IMR-90 (cell line): Measurements from ENCODE around the gene CCDC88C. TPM values are rescaled to one million over a fixed set of nuclear protein-coding genes. Genes with fewer than 3 reads are reported as not detected.

Source experiments
- ATAC-seq: fragments of 200-7000 bp; cut with Tn5 transposase; 2 replicates; pipeline ENCODE4 v1.9.1; 2020; ENCODE audit warnings: low read depth, mild to moderate bottlenecking, moderate library complexity
- BruUV-seq: library from RNA; stranded (reverse); fragments of 400-500 nt; replicated peaks from 2 replicates; lab custom pipeline; 2021; lab: Mats Ljungman, UMichigan
- CTCF ChIA-PET: fragments of 300-600 bp; formaldehyde crosslinking; extraction: SDS; loops from one replicate; lab custom pipeline; 2021; ENCODE audit warnings: antibody characterized with exemption; lab: Yijun Ruan, JAX
- POLR2A ChIA-PET: fragments of 300-600 bp; sonication (Branson Sonifier 250); formaldehyde crosslinking; loops from one replicate; lab custom pipeline; 2022; ENCODE audit warnings: antibody characterized with exemption; ENCODE audit not compliant: unreplicated experiment; lab: Charles Lee
- DNase-seq: peaks from one replicate; pipeline ENCODE4 v3.0.0; 2013
- H2AFZ ChIP-seq: replicated peaks from 2 replicates; pipeline ENCODE3; 2013; ENCODE audit warnings: low read length, mild to moderate bottlenecking; ENCODE audit not compliant: poor library complexity
- H2AK5ac ChIP-seq: 2 replicates; pipeline ENCODE4 v1.6.1; 2013; ENCODE audit warnings: low read depth, low read length, inconsistent platforms
- H2AK9ac ChIP-seq: replicated peaks from 2 replicates; pipeline ENCODE3; 2013; ENCODE audit warnings: mild to moderate bottlenecking, low read depth, low read length, moderate library complexity; ENCODE audit not compliant: poor library complexity
- H2BK120ac ChIP-seq: 2 replicates; pipeline ENCODE4 v1.6.1; 2013; ENCODE audit warnings: low read depth, low read length, inconsistent platforms
- H2BK15ac ChIP-seq: 3 replicates; pipeline ENCODE4 v1.6.1; 2013; ENCODE audit warnings: low read depth, low read length, inconsistent platforms
- H2BK20ac ChIP-seq: 2 replicates; pipeline ENCODE4 v1.6.1; 2013; ENCODE audit warnings: low read depth, mild to moderate bottlenecking, inconsistent platforms, low read length, moderate library complexity
- H2BK5ac ChIP-seq: 2 replicates; pipeline ENCODE4 v1.6.1; 2013; ENCODE audit warnings: mild to moderate bottlenecking, low read depth, low read length, inconsistent platforms; ENCODE audit not compliant: poor library complexity, severe bottlenecking
- H3K14ac ChIP-seq: replicated peaks from 2 replicates; pipeline ENCODE4 v1.6.1; 2013; ENCODE audit warnings: low read depth, low read length, inconsistent platforms
- H3K18ac ChIP-seq: 2 replicates; pipeline ENCODE4 v1.6.1; 2013; ENCODE audit warnings: low read depth, low read length, control low read depth
- H3K23ac ChIP-seq: 2 replicates; pipeline ENCODE4 v1.6.1; 2013; ENCODE audit warnings: low read depth, low read length, inconsistent platforms
- H3K27ac ChIP-seq: 2 replicates; pipeline ENCODE4 v1.5.1; 2013; ENCODE audit warnings: mild to moderate bottlenecking, control low read depth, low read length; ENCODE audit not compliant: insufficient read depth
- H3K27me3 ChIP-seq: 2 replicates; pipeline ENCODE4 v1.6.1; 2013; ENCODE audit warnings: low read length; ENCODE audit not compliant: control insufficient read depth, insufficient read depth
- H3K36me3 ChIP-seq: 2 replicates; pipeline ENCODE4 v1.6.1; 2013; ENCODE audit warnings: low read length, mixed read lengths; ENCODE audit not compliant: control insufficient read depth, insufficient read depth
- H3K4ac ChIP-seq: 2 replicates; pipeline ENCODE4 v1.6.1; 2013; ENCODE audit warnings: low read depth, low read length, inconsistent platforms
- H3K4me1 ChIP-seq: 2 replicates; pipeline ENCODE4 v1.6.1; 2013; ENCODE audit warnings: low read length, mixed read lengths; ENCODE audit not compliant: control insufficient read depth, insufficient read depth
- H3K4me2 ChIP-seq: 2 replicates; pipeline ENCODE4 v1.6.1; 2013; ENCODE audit warnings: low read depth, mild to moderate bottlenecking, control low read depth, low read length, moderate library complexity
- H3K4me3 ChIP-seq: 2 replicates; pipeline ENCODE4 v1.5.1; 2013; ENCODE audit warnings: low read depth, mild to moderate bottlenecking, control low read depth, low read length, moderate library complexity; ENCODE audit not compliant: insufficient read depth
- H3K56ac ChIP-seq: 2 replicates; pipeline ENCODE4 v1.6.1; 2013; ENCODE audit warnings: low read length, inconsistent platforms; ENCODE audit not compliant: insufficient read depth; ENCODE audit errors: extremely low read depth
- H3K79me1 ChIP-seq, 2 experiments: 2 replicates each; pipeline ENCODE4 v1.6.1; 2013; ENCODE audit warnings: low read length in 2 of 2, inconsistent platforms in 1 of 2, low read depth in 1 of 2
- H3K9ac ChIP-seq: 2 replicates; pipeline ENCODE4 v1.6.1; 2013; ENCODE audit warnings: low read depth, low read length, control low read depth
- H3K9me1 ChIP-seq: 2 replicates; pipeline ENCODE4 v1.6.1; 2013; ENCODE audit warnings: low read length, inconsistent platforms; ENCODE audit not compliant: insufficient read depth
- H3K9me3 ChIP-seq: 2 replicates; pipeline ENCODE4 v1.6.1; 2013; ENCODE audit warnings: low read length; ENCODE audit not compliant: control insufficient read depth, insufficient read depth
- H4K20me1 ChIP-seq: 2 replicates; pipeline ENCODE4 v1.6.1; 2013; ENCODE audit warnings: low read length, inconsistent platforms; ENCODE audit not compliant: insufficient read depth
- H4K5ac ChIP-seq: 2 replicates; pipeline ENCODE4 v1.6.1; 2013; ENCODE audit warnings: mild to moderate bottlenecking, low read depth, low read length, control low read depth
- H4K8ac ChIP-seq, 2 experiments: 2 replicates each; pipeline ENCODE4 v1.6.1; 2013; ENCODE audit warnings: low read depth in 2 of 2, low read length in 2 of 2, control low read depth in 1 of 2, inconsistent platforms in 1 of 2
- H4K91ac ChIP-seq: 2 replicates; pipeline ENCODE4 v1.6.1; 2013; ENCODE audit warnings: low read depth, low read length, inconsistent platforms; ENCODE audit not compliant: insufficient read depth
- MAFK ChIP-seq: IDR thresholded peaks from 2 replicates; pipeline ENCODE4 v1.6.1; 2012; ENCODE audit warnings: low read depth, low read length, improper control_type of control experiment
- MAZ ChIP-seq: IDR thresholded peaks from 2 replicates; pipeline ENCODE4 v1.6.1; 2012; ENCODE audit warnings: low read depth, mild to moderate bottlenecking, low read length, improper control_type of control experiment, moderate library complexity, borderline replicate concordance
- SMC3 ChIP-seq: fragments of 150-350 bp; IDR thresholded peaks from 2 replicates; pipeline ENCODE4 v1.6.1; 2016; ENCODE audit warnings: low read depth, mild to moderate bottlenecking, antibody characterized with exemption, low read length, moderate library complexity
- WGBS, 2 experiments: methylation state at CpG; one replicate each; pipeline versions ENCODE4 v1.1.5 to v1.1.7; 2013; ENCODE audit warnings: missing lambda C conversion rate in 2 of 2; ENCODE audit not compliant: insufficient read length in 1 of 2; ENCODE audit errors: extremely low coverage in 2 of 2; 5-methylcytosine and 5-hydroxymethylcytosine counted together
- dilution Hi-C: fragments of 300-500 bp; cut with HindIII; formaldehyde crosslinking; loops from one replicate; pipeline ENCODE4 v1.14.3; 2018; ENCODE audit warnings: low sequenced_read_pairs; ENCODE audit not compliant: unreplicated experiment
- in situ Hi-C: fragments of 300-500 bp; cut with MboI; formaldehyde crosslinking; loops from 3 replicates; pipeline ENCODE4 v1.14.3; 2019; ENCODE audit warnings: low sequenced_read_pairs, inconsistent platforms, mixed read lengths
- intact Hi-C: fragments of 100-400 bp; cut with micrococcal nuclease; formaldehyde crosslinking; loops from 2 replicates; pipeline ENCODE4 v1.10.0; 2022
- polyA plus RNA-seq, 3 experiments: library from polyadenylated mRNA; depleted of rRNA; stranded (reverse); fragments of >200 nt; gene quantifications; 2 replicates each; pipeline ENCODE4 v1.2.3, GENCODE V29; 2012; ENCODE audit warnings: low replicate concordance in 1 of 3
- total RNA-seq: library from RNA; depleted of rRNA; stranded (reverse); fragments of >200 nt; gene quantifications from 2 replicates; pipeline ENCODE4 v1.2.3, GENCODE V29; 2012

The CCDC88C gene
- total and polyA plus RNA-seq, 2 of the 4 experiments (the other 2 are of a cell fraction) = 0.17 to 0.18 TPM

GRCh38 chr14:91454580-91454979 lies 37.0 kb upstream of the CCDC88C start:
- intact Hi-C loops (no loop called here), dilution Hi-C loops (no loop called here), in situ Hi-C loops (no loop called here)
- peak overlapping the region; percentile 25 for H2AK9ac ChIP-seq
- H2BK120ac ChIP-seq = no peak overlapping the region
- DNase-seq = no peak
- H4K20me1 ChIP-seq = 0 out of 2 replicates have a peak, but pooled peaks cover 6% of the 10 kb centered on the region
- no peak overlapping the region for H4K91ac ChIP-seq
- POLR2A ChIA-PET = no interaction called here
- H3K36me3 ChIP-seq = peaks cover 19% of the 10 kb centered on the region
- no peak overlapping the region for H4K5ac ChIP-seq
- no peak overlapping the region for H3K56ac ChIP-seq
- no peak overlapping the region for H2BK20ac ChIP-seq
- no peak overlapping the region for H3K4me2 ChIP-seq
- WGBS, 2 experiments = no CpG with 5 or more reads among the region's 3 CpGs
- H3K79me1 ChIP-seq = no peaks in the 10 kb centered on the region
- no peaks in the 10 kb centered on the region for H3K4me1 ChIP-seq
- no peak overlapping the region for H3K23ac ChIP-seq
- no peak overlapping the region for H2BK5ac ChIP-seq
- H3K27me3 ChIP-seq = no peaks in the 10 kb centered on the region
- no peak overlapping the region for H2AFZ ChIP-seq
- no peak overlapping the region for H3K18ac ChIP-seq
- no peak for ATAC-seq
- CTCF ChIA-PET = no interaction called here
- TF ChIP-seq SMC3 (no peak), MAZ (no peak), MAFK (no peak)
- H3K27ac ChIP-seq = no peak overlapping the region
- H2AK5ac ChIP-seq = no peak overlapping the region
- H3K9me1 ChIP-seq = no peaks in the 10 kb centered on the region; the same call in 1 of the 2 replicates
- H4K8ac ChIP-seq = no peak overlapping the region
- no TSS peak for BruUV-seq
- H2BK15ac ChIP-seq = no peak overlapping the region
- H3K4me3 ChIP-seq = no peak overlapping the region
- no peak overlapping the region for H3K9ac ChIP-seq
- H3K14ac ChIP-seq = no peak overlapping the region
- no peak overlapping the region for H3K4ac ChIP-seq
- H3K9me3 ChIP-seq = no peaks in the 10 kb centered on the region
